BLaER1 (cell line): ENCODE data around the gene OR8H1.

Experiments
- H3K27ac ChIP-seq: shearing (Covaris generic); formaldehyde crosslinking; 2 replicates; pipeline ENCODE4 v1.8.1; 2022
- H3K27me3 ChIP-seq: shearing (Covaris generic); formaldehyde crosslinking; 2 replicates; pipeline ENCODE4 v1.8.1; 2022
- H3K36me3 ChIP-seq: shearing (Covaris generic); formaldehyde crosslinking; 2 replicates; pipeline ENCODE4 v1.8.1; 2022
- H3K4me1 ChIP-seq: shearing (Covaris generic); formaldehyde crosslinking; 2 replicates; pipeline ENCODE4 v1.8.1; 2022
- H3K4me2 ChIP-seq: shearing (Covaris generic); formaldehyde crosslinking; 2 replicates; pipeline ENCODE4 v1.8.1; 2022
- H3K4me3 ChIP-seq: shearing (Covaris generic); formaldehyde crosslinking; 2 replicates; pipeline ENCODE4 v1.8.1; 2022
- H3K9ac ChIP-seq: shearing (Covaris generic); formaldehyde crosslinking; 2 replicates; pipeline ENCODE4 v1.8.1; 2022
- H3K9me3 ChIP-seq: shearing (Covaris generic); formaldehyde crosslinking; 2 replicates; pipeline ENCODE4 v1.8.1; 2022
- H4K20me1 ChIP-seq: shearing (Covaris generic); formaldehyde crosslinking; 2 replicates; pipeline ENCODE4 v1.8.1; 2022
- Cebpa-rat ChIP-seq: shearing (Covaris generic); IDR thresholded peaks from 2 replicates; pipeline ENCODE4 v1.8.1; 2022

The OR8H1 gene

GRCh38 chr11:56292154-56292553 lies at the start of gene OR8H1:
Gene OR8H1 (minus strand): TSS chr11:56292254. CDS start chr11:56291062, 1,192 bp downstream.
- Histone ChIP-seq H4K20me1 (no peaks in the 10 kb centered on the region), H3K36me3 (no peaks in the 10 kb centered on the region), H3K9ac (no peak within 1 kb of the TSS), H3K4me3 (no peak within 1 kb of the TSS), H3K4me2 (no peak within 1 kb of the TSS), H3K27ac (no peak within 1 kb of the TSS), H3K9me3 (no peaks in the 10 kb centered on the region), H3K4me1 (no peaks in the 10 kb centered on the region), H3K27me3 (no peaks in the 10 kb centered on the region)
- TF ChIP-seq Cebpa-rat = no peak

GRCh38 chr11:56340289-56340688 lies 48.2 kb upstream of the OR8H1 start:
- no peaks in the 10 kb centered on the region for H3K4me1 ChIP-seq
- no peaks in the 10 kb centered on the region for H4K20me1 ChIP-seq
- no peaks in the 10 kb centered on the region for H3K9me3 ChIP-seq
- H3K36me3 ChIP-seq = no peaks in the 10 kb centered on the region
- H3K27ac ChIP-seq = no peak overlapping the region
- H3K9ac ChIP-seq = no peak overlapping the region
- H3K27me3 ChIP-seq = no peaks in the 10 kb centered on the region
- no peak overlapping the region for H3K4me2 ChIP-seq
- no peak overlapping the region for H3K4me3 ChIP-seq
- TF ChIP-seq Cebpa-rat = no peak

- Histone ChIP-seq H4K20me1 (no peaks in the 10 kb centered on the region), H3K27me3 (no peaks in the 10 kb centered on the region), H3K4me1 (no peaks in the 10 kb centered on the region), H3K36me3 (no peaks in the 10 kb centered on the region), H3K4me3 (no peak overlapping the region), H3K9ac (no peak overlapping the region), H3K27ac (no peak overlapping the region), H3K9me3 (no peaks in the 10 kb centered on the region), H3K4me2 (no peak overlapping the region)
- TF ChIP-seq Cebpa-rat = no peak
Observed at GRCh38 chr11:56333156-56333555, 41.1 kb upstream of the OR8H1 start.

GRCh38 chr11:56331861-56332491 lies 39.9 kb upstream of the OR8H1 start:
- Histone ChIP-seq H4K20me1 (no peaks in the 10 kb centered on the region), H3K4me3 (no peak overlapping the region), H3K27me3 (no peaks in the 10 kb centered on the region), H3K9me3 (no peaks in the 10 kb centered on the region), H3K4me2 (no peak overlapping the region), H3K4me1 (no peaks in the 10 kb centered on the region), H3K36me3 (no peaks in the 10 kb centered on the region), H3K27ac (no peak overlapping the region), H3K9ac (no peak overlapping the region)
- no peak for TF ChIP-seq Cebpa-rat

- Histone ChIP-seq H3K9ac (no peak within 1 kb of the TSS), H3K4me2 (no peak within 1 kb of the TSS), H4K20me1 (no peaks in the 10 kb centered on the region), H3K4me3 (no peak within 1 kb of the TSS), H3K27ac (no peak within 1 kb of the TSS), H3K4me1 (no peaks in the 10 kb centered on the region), H3K27me3 (no peaks in the 10 kb centered on the region), H3K36me3 (no peaks in the 10 kb centered on the region), H3K9me3 (no peaks in the 10 kb centered on the region)
- TF ChIP-seq Cebpa-rat = no peak
Observed at GRCh38 chr11:56314844-56315243, 22.8 kb upstream of the OR8H1 start, which contains the start of gene OR8K3. Gene OR8K3 (plus strand): TSS chr11:56315144. CDS start chr11:56318307, 3,163 bp downstream.

GRCh38 chr11:56307836-56308235 lies 15.8 kb upstream of the OR8H1 start:
- no peaks in the 10 kb centered on the region for H3K27me3 ChIP-seq
- no peak overlapping the region for H3K4me3 ChIP-seq
- H3K4me2 ChIP-seq = no peak overlapping the region
- H4K20me1 ChIP-seq = no peaks in the 10 kb centered on the region
- no peaks in the 10 kb centered on the region for H3K36me3 ChIP-seq
- no peaks in the 10 kb centered on the region for H3K9me3 ChIP-seq
- no peak overlapping the region for H3K27ac ChIP-seq
- no peak for TF ChIP-seq Cebpa-rat
- H3K4me1 ChIP-seq = no peaks in the 10 kb centered on the region
- H3K9ac ChIP-seq = no peak overlapping the region

GRCh38 chr11:56296898-56297297 lies 4.8 kb upstream of the OR8H1 start:
- H3K4me3 ChIP-seq = no peak overlapping the region
- H4K20me1 ChIP-seq = no peaks in the 10 kb centered on the region
- H3K27ac ChIP-seq = no peak overlapping the region
- TF ChIP-seq Cebpa-rat = no peak
- H3K4me1 ChIP-seq = no peaks in the 10 kb centered on the region
- H3K9ac ChIP-seq = no peak overlapping the region
- H3K36me3 ChIP-seq = no peaks in the 10 kb centered on the region
- no peaks in the 10 kb centered on the region for H3K27me3 ChIP-seq
- no peak overlapping the region for H3K4me2 ChIP-seq
- H3K9me3 ChIP-seq = no peaks in the 10 kb centered on the region

- no peak within 1 kb of the TSS for H3K4me3 ChIP-seq
Observed at GRCh38 chr11:56273854-56274253, 18.2 kb downstream of the OR8H1 start, which contains the start of gene OR5T1. Gene OR5T1 (plus strand): TSS chr11:56274154. CDS start chr11:56275639, 1,485 bp downstream.

GRCh38 chr11:56271092-56271491 lies 21.0 kb downstream of the OR8H1 start:
- Histone ChIP-seq H3K4me3 (no peak overlapping the region), H3K4me1 (no peaks in the 10 kb centered on the region), H3K9me3 (no peaks in the 10 kb centered on the region), H3K27me3 (no peaks in the 10 kb centered on the region), H3K9ac (no peak overlapping the region), H3K4me2 (no peak overlapping the region), H3K36me3 (no peaks in the 10 kb centered on the region), H4K20me1 (no peaks in the 10 kb centered on the region), H3K27ac (no peak overlapping the region)
- no peak for TF ChIP-seq Cebpa-rat

More at GRCh38 chr11:56273854-56274253, 18.2 kb downstream of the OR8H1 start, which contains the start of gene OR5T1:
- Histone ChIP-seq H3K36me3 (no peaks in the 10 kb centered on the region), H4K20me1 (no peaks in the 10 kb centered on the region), H3K9ac (no peak within 1 kb of the TSS), H3K27ac (no peak within 1 kb of the TSS), H3K4me1 (no peaks in the 10 kb centered on the region), H3K9me3 (no peaks in the 10 kb centered on the region), H3K4me2 (no peak within 1 kb of the TSS), H3K27me3 (no peaks in the 10 kb centered on the region)
- TF ChIP-seq Cebpa-rat = no peak

- H3K4me2 ChIP-seq = no peak within 1 kb of the TSS
- H3K27me3 ChIP-seq = no peaks in the 10 kb centered on the region
- H3K36me3 ChIP-seq = no peaks in the 10 kb centered on the region
- H3K27ac ChIP-seq = no peak within 1 kb of the TSS
- H3K9me3 ChIP-seq = no peaks in the 10 kb centered on the region
- H3K4me1 ChIP-seq = no peaks in the 10 kb centered on the region
- H3K4me3 ChIP-seq = no peak within 1 kb of the TSS
- no peak for TF ChIP-seq Cebpa-rat
- H3K9ac ChIP-seq = no peak within 1 kb of the TSS
- no peaks in the 10 kb centered on the region for H4K20me1 ChIP-seq
Observed at GRCh38 chr11:56251954-56252353, 40.1 kb downstream of the OR8H1 start, which contains the start of gene OR5T3. Gene OR5T3 (plus strand): TSS chr11:56252254. CDS start chr11:56252254, 0 bp downstream.
